Mesodermal cell (in vitro differentiated cells): ENCODE data around the gene STRAP.
A peak's percentile ranks its signal among the peaks of the same experiment; 100 is the strongest.

Source experiments
- H3K27ac ChIP-seq: 2 replicates; pipeline ENCODE4 v1.7.0; 2013; ENCODE audit warnings: mild to moderate bottlenecking, low read depth, low read length, moderate library complexity; ENCODE audit not compliant: severe bottlenecking
- H3K36me3 ChIP-seq: 2 replicates; pipeline ENCODE4 v1.7.1; 2013; ENCODE audit warnings: mild to moderate bottlenecking, low read length, moderate library complexity; ENCODE audit not compliant: control insufficient read depth, insufficient read depth
- H3K4me1 ChIP-seq: one replicate; pipeline ENCODE4 v1.7.1; 2013; ENCODE audit warnings: mild to moderate bottlenecking, low read length; ENCODE audit not compliant: insufficient read depth, control insufficient read depth, poor library complexity, severe bottlenecking
- H3K4me3 ChIP-seq: 2 replicates; pipeline ENCODE4 v1.7.0; 2013; ENCODE audit warnings: low read length, control low read depth, mild to moderate bottlenecking; ENCODE audit not compliant: insufficient read depth, poor library complexity, severe bottlenecking; ENCODE audit errors: extremely low read depth
- H3K9me3 ChIP-seq: 2 replicates; pipeline ENCODE4 v1.7.1; 2013; ENCODE audit warnings: mild to moderate bottlenecking, low read length, moderate library complexity; ENCODE audit not compliant: control insufficient read depth
- WGBS, 2 experiments: methylation state at CpG; one replicate each; pipeline ENCODE4 v1.1.5; 2013; ENCODE audit warnings: missing lambda C conversion rate in 2 of 2; ENCODE audit not compliant: insufficient coverage in 2 of 2; 5-methylcytosine and 5-hydroxymethylcytosine counted together

Gene STRAP

GRCh38 chr12:15924956-15925355 is 42.8 kb downstream of the STRAP start:
- Histone ChIP-seq H3K4me1 (peaks cover 52% of the 10 kb centered on the region), H3K9me3 (no peaks in the 10 kb centered on the region), H3K36me3 (no peaks in the 10 kb centered on the region), H3K27ac (peak overlapping the region; percentile 41), H3K4me3 (no peak overlapping the region)
- WGBS, 2 experiments = no CpG with 5 or more reads among the region's 1 CpG

- 69 to 83% methylated on average over 2 of the region's 2 CpGs for whole genome bisulfite sequencing, 2 experiments
- H3K36me3 ChIP-seq = no peaks in the 10 kb centered on the region
- peaks cover 49% of the 10 kb centered on the region for H3K4me1 ChIP-seq
- H3K4me3 ChIP-seq = no peak overlapping the region
- H3K27ac ChIP-seq = peak overlapping the region; percentile 63
- H3K9me3 ChIP-seq = peaks cover 5% of the 10 kb centered on the region
Observed at GRCh38 chr12:15928346-15928745, 46.2 kb downstream of the STRAP start.

GRCh38 chr12:15928870-15929571 is 46.8 kb downstream of the STRAP start:
- H3K27ac ChIP-seq = peak overlapping the region; percentile 63
- WGBS, 2 experiments = 52 to 87% methylated on average over 5 to 8 of the region's 10 CpGs
- H3K4me3 ChIP-seq = no peak overlapping the region
- H3K36me3 ChIP-seq = no peaks in the 10 kb centered on the region
- peaks cover 49% of the 10 kb centered on the region for H3K4me1 ChIP-seq
- peaks cover 5% of the 10 kb centered on the region for H3K9me3 ChIP-seq

GRCh38 chr12:15931590-15932053 is 49.4 kb downstream of the STRAP start:
- H3K4me1 ChIP-seq = peaks cover 33% of the 10 kb centered on the region
- H3K9me3 ChIP-seq = peaks cover 5% of the 10 kb centered on the region
- H3K4me3 ChIP-seq = no peak overlapping the region
- H3K27ac ChIP-seq = no peak overlapping the region
- H3K36me3 ChIP-seq = no peaks in the 10 kb centered on the region
- 88 to 94% methylated on average over 2 to 3 of the region's 3 CpGs for WGBS, 2 experiments

- Histone ChIP-seq H3K4me3 (no peak overlapping the region), H3K36me3 (no peaks in the 10 kb centered on the region), H3K27ac (no peak overlapping the region), H3K9me3 (peaks cover 5% of the 10 kb centered on the region), H3K4me1 (peaks cover 27% of the 10 kb centered on the region)
- no CpG with 5 or more reads among the region's 1 CpG for WGBS, 2 experiments
Observed at GRCh38 chr12:15932327-15932726, 50.1 kb downstream of the STRAP start.

GRCh38 chr12:15932971-15933370 is 50.8 kb downstream of the STRAP start:
- Histone ChIP-seq H3K9me3 (peaks cover 5% of the 10 kb centered on the region), H3K36me3 (no peaks in the 10 kb centered on the region), H3K4me1 (peaks cover 21% of the 10 kb centered on the region), H3K4me3 (no peak overlapping the region), H3K27ac (no peak overlapping the region)
- no CpG with 5 or more reads among the region's 3 CpGs for WGBS, 2 experiments

GRCh38 chr12:15933751-15934150 is 51.6 kb downstream of the STRAP start:
- WGBS, 2 experiments = 100% methylated on average over 2 of the region's 3 CpGs; no CpG with 5 or more reads in 1 of the 2 experiments
- no peak overlapping the region for H3K27ac ChIP-seq
- H3K4me3 ChIP-seq = no peak overlapping the region
- H3K4me1 ChIP-seq = peaks cover 13% of the 10 kb centered on the region
- peaks cover 5% of the 10 kb centered on the region for H3K9me3 ChIP-seq
- no peaks in the 10 kb centered on the region for H3K36me3 ChIP-seq

GRCh38 chr12:15936751-15937150 is 54.6 kb downstream of the STRAP start:
- H3K27ac ChIP-seq = no peak overlapping the region
- 90 to 100% methylated on average over 2 to 3 of the region's 3 CpGs for WGBS, 2 experiments
- no peak overlapping the region for H3K4me3 ChIP-seq
- H3K4me1 ChIP-seq = peaks cover under 1% of the 10 kb centered on the region
- peaks cover 9% of the 10 kb centered on the region for H3K9me3 ChIP-seq
- peaks cover 4% of the 10 kb centered on the region for H3K36me3 ChIP-seq

GRCh38 chr12:15937902-15938301 is 55.7 kb downstream of the STRAP start:
- H3K4me1 ChIP-seq = no peaks in the 10 kb centered on the region
- H3K9me3 ChIP-seq = peaks cover 5% of the 10 kb centered on the region
- no peak overlapping the region for H3K4me3 ChIP-seq
- H3K27ac ChIP-seq = no peak overlapping the region
- peaks cover 4% of the 10 kb centered on the region for H3K36me3 ChIP-seq

- no peak overlapping the region for H3K27ac ChIP-seq
- no peak overlapping the region for H3K4me3 ChIP-seq
- H3K9me3 ChIP-seq = peaks cover 4% of the 10 kb centered on the region
- H3K36me3 ChIP-seq = peaks cover 4% of the 10 kb centered on the region
- WGBS, 2 experiments = 86% methylated on average over 1 of the region's 1 CpG; no CpG with 5 or more reads in 1 of the 2 experiments
- no peaks in the 10 kb centered on the region for H3K4me1 ChIP-seq
Observed at GRCh38 chr12:15939111-15939510, 56.9 kb downstream of the STRAP start.

GRCh38 chr12:15942475-15942874 is 60.3 kb downstream of the STRAP start:
- H3K9me3 ChIP-seq = peaks cover 4% of the 10 kb centered on the region
- no peak overlapping the region for H3K4me3 ChIP-seq
- no peaks in the 10 kb centered on the region for H3K4me1 ChIP-seq
- WGBS, 2 experiments = 96 to 100% methylated on average over 2 to 4 of the region's 5 CpGs
- H3K27ac ChIP-seq = no peak overlapping the region
- H3K36me3 ChIP-seq = peaks cover 4% of the 10 kb centered on the region
